Measurements from ENCODE around the gene UCP2.

UCP2 gene

GRCh38 chr11:73982990-73983740 lies 522 bp upstream of the UCP2 start:
- no peaks in the 10 kb centered on the region for H3K36me3 ChIP-seq (ENCODE audit: insufficient read depth)
- no peak overlapping the region for H3K4me3 ChIP-seq (IDR thresholded peaks at IDR 0.05; ENCODE audit: insufficient read depth, low read depth, low read length)
- H3K27ac ChIP-seq = peak overlapping the region; percentile 76
- peaks cover 37% of the 10 kb centered on the region for H3K4me1 ChIP-seq (ENCODE audit: low read depth, poor library complexity, severe bottlenecking)
- peak overlapping the region; percentile 74 for H3K9ac ChIP-seq
- H2AFZ ChIP-seq (ENCODE audit: low read depth) = peak overlapping the region; percentile 100
- peak overlapping the region; percentile 87 for H3K4me2 ChIP-seq
- no peaks in the 10 kb centered on the region for H3K27me3 ChIP-seq (ENCODE audit: insufficient read depth, low read depth)
- peaks cover 14% of the 10 kb centered on the region for H3K79me2 ChIP-seq (ENCODE audit: insufficient read depth, low read depth)
- no peaks in the 10 kb centered on the region for H4K20me1 ChIP-seq (ENCODE audit: insufficient read depth)
- no peak for TF ChIP-seq CTCF (conservative IDR thresholded peaks at IDR 0.05; ENCODE audit: low read depth, low read length)

- H3K9ac ChIP-seq = peak overlapping the region; percentile 74; the same call in 1 of the 2 replicates
- peaks cover 14% of the 10 kb centered on the region for H3K79me2 ChIP-seq (ENCODE audit: insufficient read depth, low read depth)
- no peaks in the 10 kb centered on the region for H3K27me3 ChIP-seq (ENCODE audit: insufficient read depth, low read depth)
- H4K20me1 ChIP-seq (ENCODE audit: insufficient read depth) = no peaks in the 10 kb centered on the region
- no peaks in the 10 kb centered on the region for H3K36me3 ChIP-seq (ENCODE audit: insufficient read depth)
- H3K4me1 ChIP-seq (ENCODE audit: low read depth, poor library complexity, severe bottlenecking) = peaks cover 45% of the 10 kb centered on the region
- peak overlapping the region; percentile 76 for H3K27ac ChIP-seq
- H3K4me3 ChIP-seq (IDR thresholded peaks at IDR 0.05; ENCODE audit: insufficient read depth, low read depth, low read length) = peak overlapping the region; percentile 32
- peak overlapping the region; percentile 100; the same call in 1 of the 2 replicates for H2AFZ ChIP-seq (ENCODE audit: low read depth)
- peak overlapping the region; percentile 94 for H3K4me2 ChIP-seq
- TF ChIP-seq CTCF (conservative IDR thresholded peaks at IDR 0.05; ENCODE audit: low read depth, low read length) = no peak
Observed at GRCh38 chr11:73981051-73981805, 1.4 kb downstream of the UCP2 start.

- H2AFZ ChIP-seq (ENCODE audit: low read depth) = no peak overlapping the region
- H3K27ac ChIP-seq = peak overlapping the region; percentile 76
- H3K9ac ChIP-seq = peak overlapping the region; percentile 22; the same call in 1 of the 2 replicates
- H3K27me3 ChIP-seq (ENCODE audit: insufficient read depth, low read depth) = no peaks in the 10 kb centered on the region
- peak overlapping the region; percentile 94 for H3K4me2 ChIP-seq
- H3K79me2 ChIP-seq (ENCODE audit: insufficient read depth, low read depth) = peaks cover 14% of the 10 kb centered on the region
- H3K36me3 ChIP-seq (ENCODE audit: insufficient read depth) = no peaks in the 10 kb centered on the region
- TF ChIP-seq CTCF (conservative IDR thresholded peaks at IDR 0.05; ENCODE audit: low read depth, low read length) = no peak
- H3K4me3 ChIP-seq (IDR thresholded peaks at IDR 0.05; ENCODE audit: insufficient read depth, low read depth, low read length) = no peak overlapping the region
- peaks cover 51% of the 10 kb centered on the region for H3K4me1 ChIP-seq (ENCODE audit: low read depth, poor library complexity, severe bottlenecking)
- H4K20me1 ChIP-seq (ENCODE audit: insufficient read depth) = no peaks in the 10 kb centered on the region
Observed at GRCh38 chr11:73980001-73980961, 2.4 kb downstream of the UCP2 start.

- Histone ChIP-seq H3K27me3 (ENCODE audit: insufficient read depth, low read depth) (no peaks in the 10 kb centered on the region), H3K9ac (no peak overlapping the region), H3K36me3 (ENCODE audit: insufficient read depth) (no peaks in the 10 kb centered on the region), H3K4me2 (no peak overlapping the region), H3K27ac (no peak overlapping the region), H3K79me2 (ENCODE audit: insufficient read depth, low read depth) (peaks cover 14% of the 10 kb centered on the region), H4K20me1 (ENCODE audit: insufficient read depth) (no peaks in the 10 kb centered on the region), H3K4me1 (ENCODE audit: low read depth, poor library complexity, severe bottlenecking) (peaks cover 64% of the 10 kb centered on the region), H2AFZ (ENCODE audit: low read depth) (no peak overlapping the region), H3K4me3 (IDR thresholded peaks at IDR 0.05; ENCODE audit: insufficient read depth, low read depth, low read length) (no peak overlapping the region)
- no peak for TF ChIP-seq CTCF (conservative IDR thresholded peaks at IDR 0.05; ENCODE audit: low read depth, low read length)
Observed at GRCh38 chr11:73978576-73979086, 4.0 kb downstream of the UCP2 start.
